NB4 (cell line): ENCODE results near the gene SLC19A1.

Experiments
- DNase-seq: peaks from one replicate; pipeline ENCODE4 v3.0.0; 2010; ENCODE audit warnings: low read depth
- H3K4me3 ChIP-seq: one replicate; pipeline ENCODE4 v1.5.1; 2011; ENCODE audit warnings: mild to moderate bottlenecking, low read depth, low read length, moderate library complexity
- MYC ChIP-seq: IDR thresholded peaks from 2 replicates; pipeline ENCODE4 v1.6.1; 2011; ENCODE audit warnings: low read depth, low read length
- POLR2A ChIP-seq: IDR thresholded peaks from 2 replicates; pipeline ENCODE4 v1.6.1; 2011; ENCODE audit warnings: mild to moderate bottlenecking; ENCODE audit not compliant: insufficient read length; ENCODE audit errors: extremely low read depth
- TF ChIP-seq, protein P1 (sequence below): IDR thresholded peaks from one replicate; pipeline ENCODE4 v1.5.1; 2012; ENCODE audit warnings: low read depth, low read length
- TF ChIP-seq, protein P2 (sequence below): IDR thresholded peaks from 2 replicates; pipeline ENCODE4 v1.6.1; 2011; ENCODE audit warnings: low read depth, low read length

The SLC19A1 gene

DNA sequence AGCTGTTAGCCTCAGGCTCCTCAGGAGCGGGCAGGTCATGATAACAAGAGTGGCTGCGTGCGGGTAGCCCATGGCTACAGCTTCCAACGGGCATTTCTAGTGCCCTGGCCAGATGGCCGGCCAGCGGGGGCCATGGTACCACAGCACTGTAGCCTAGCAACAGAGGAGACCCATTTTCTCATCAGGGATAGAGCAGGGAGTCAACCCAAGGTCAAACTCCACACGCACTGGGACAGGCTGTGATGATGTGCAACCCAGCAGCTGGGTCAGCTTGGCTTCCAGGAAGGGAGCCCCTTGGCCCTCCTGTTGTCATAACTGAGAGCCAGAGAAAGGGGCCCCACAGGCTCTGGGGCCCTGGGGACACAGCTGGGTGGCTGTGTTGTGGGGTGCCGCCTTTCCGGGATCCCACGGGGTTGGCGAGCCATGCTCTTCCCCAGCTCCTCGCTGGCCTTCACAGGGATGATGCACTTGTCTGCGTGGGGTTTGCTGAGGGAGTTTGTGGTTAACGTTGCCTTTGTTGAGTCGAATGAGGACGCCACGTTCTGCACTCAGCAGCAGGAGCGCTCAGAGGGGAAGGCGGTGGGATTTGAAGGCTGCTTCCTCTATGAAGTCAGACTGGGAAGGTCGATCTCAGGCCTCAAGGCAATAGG is 91.0 kb downstream of the SLC19A1 start:
- no peak for DNase-seq
- TF ChIP-seq, protein P1, sequence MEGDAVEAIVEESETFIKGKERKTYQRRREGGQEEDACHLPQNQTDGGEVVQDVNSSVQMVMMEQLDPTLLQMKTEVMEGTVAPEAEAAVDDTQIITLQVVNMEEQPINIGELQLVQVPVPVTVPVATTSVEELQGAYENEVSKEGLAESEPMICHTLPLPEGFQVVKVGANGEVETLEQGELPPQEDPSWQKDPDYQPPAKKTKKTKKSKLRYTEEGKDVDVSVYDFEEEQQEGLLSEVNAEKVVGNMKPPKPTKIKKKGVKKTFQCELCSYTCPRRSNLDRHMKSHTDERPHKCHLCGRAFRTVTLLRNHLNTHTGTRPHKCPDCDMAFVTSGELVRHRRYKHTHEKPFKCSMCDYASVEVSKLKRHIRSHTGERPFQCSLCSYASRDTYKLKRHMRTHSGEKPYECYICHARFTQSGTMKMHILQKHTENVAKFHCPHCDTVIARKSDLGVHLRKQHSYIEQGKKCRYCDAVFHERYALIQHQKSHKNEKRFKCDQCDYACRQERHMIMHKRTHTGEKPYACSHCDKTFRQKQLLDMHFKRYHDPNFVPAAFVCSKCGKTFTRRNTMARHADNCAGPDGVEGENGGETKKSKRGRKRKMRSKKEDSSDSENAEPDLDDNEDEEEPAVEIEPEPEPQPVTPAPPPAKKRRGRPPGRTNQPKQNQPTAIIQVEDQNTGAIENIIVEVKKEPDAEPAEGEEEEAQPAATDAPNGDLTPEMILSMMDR = no peak
- TF ChIP-seq, protein P2, sequence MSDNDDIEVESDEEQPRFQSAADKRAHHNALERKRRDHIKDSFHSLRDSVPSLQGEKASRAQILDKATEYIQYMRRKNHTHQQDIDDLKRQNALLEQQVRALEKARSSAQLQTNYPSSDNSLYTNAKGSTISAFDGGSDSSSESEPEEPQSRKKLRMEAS = no peak
- TF ChIP-seq POLR2A = no peak
- no peak for TF ChIP-seq MYC
- no peak overlapping the region for H3K4me3 ChIP-seq

DNA sequence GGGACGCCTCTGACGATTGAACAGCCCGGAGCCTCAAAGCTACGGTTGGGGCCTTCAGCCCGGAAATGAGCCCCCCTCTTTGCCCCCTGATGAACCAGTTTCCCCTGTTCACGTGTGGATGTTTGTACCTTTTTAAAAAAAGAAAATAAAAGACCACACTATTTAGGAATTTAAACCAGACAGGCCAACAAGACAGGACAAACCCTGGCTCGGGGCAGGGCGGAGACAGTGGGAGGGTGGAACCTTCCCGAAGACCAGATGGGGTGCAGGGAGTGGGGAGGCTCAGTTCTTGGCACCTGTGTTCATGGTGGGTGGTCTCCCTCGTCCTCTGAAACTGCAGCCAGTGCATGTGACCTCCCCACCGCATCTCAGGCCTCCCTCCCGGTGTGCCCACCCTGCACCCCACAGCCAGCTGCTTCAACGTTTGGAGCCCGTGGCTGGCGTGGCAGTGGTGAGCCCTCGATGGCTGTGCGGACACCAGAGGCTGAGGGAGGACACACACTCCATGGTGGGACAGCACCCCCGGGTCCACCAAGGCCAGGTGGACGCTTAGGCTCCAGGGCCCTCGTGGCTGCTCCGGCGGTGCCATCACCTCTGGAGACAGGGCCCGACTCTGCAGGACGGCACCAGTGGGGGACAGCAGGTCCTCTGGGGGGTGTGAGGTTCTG is 91.7 kb downstream of the SLC19A1 start:
- no peak for DNase-seq
- TF ChIP-seq MYC (no peak), POLR2A (no peak)
- TF ChIP-seq, protein P2 = no peak
- TF ChIP-seq, protein P1 = no peak

DNA sequence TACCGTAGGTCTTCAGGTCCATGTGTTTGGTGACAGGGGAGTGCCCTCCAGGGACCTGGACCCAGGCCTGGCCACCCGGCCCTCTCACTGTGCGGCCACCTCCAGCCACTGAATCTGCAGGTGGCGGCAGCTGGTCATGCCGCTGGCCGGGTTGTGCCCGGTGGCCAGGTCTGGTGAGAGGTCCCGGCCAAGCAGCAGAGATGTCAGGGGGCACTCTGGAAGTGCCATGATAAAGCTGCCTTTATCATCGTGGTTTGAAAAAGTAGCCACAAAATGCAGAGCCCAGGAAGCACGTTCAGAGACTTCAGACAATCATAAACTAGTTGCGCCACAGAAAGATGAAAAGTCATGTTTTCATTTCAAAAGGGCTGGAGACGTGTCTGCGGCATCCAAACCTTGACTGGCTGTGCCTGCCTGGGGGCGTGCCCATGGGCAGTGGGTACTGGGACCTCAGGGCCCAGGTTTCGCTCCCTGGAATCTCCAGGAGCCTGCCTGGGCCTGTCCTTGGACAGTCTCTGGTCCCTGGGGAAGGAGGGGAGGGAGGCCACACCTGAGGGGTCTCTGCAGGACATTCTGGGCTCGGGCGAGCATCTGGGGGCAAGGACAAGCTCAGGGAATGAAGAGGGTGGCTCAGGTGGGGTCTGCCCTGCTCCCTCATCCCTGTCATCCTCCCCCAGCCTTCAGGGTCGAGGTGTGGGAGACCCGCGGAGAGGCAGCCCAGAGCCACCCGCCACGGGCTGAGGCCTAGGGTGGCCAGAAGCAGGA is 92.4 kb downstream of the SLC19A1 start:
- DNase-seq = no peak
- no peak for TF ChIP-seq POLR2A
- no peak overlapping the region for H3K4me3 ChIP-seq

More for the DNA sequence above, 91.7 kb downstream of the SLC19A1 start:
- no peak overlapping the region for H3K4me3 ChIP-seq

DNA sequence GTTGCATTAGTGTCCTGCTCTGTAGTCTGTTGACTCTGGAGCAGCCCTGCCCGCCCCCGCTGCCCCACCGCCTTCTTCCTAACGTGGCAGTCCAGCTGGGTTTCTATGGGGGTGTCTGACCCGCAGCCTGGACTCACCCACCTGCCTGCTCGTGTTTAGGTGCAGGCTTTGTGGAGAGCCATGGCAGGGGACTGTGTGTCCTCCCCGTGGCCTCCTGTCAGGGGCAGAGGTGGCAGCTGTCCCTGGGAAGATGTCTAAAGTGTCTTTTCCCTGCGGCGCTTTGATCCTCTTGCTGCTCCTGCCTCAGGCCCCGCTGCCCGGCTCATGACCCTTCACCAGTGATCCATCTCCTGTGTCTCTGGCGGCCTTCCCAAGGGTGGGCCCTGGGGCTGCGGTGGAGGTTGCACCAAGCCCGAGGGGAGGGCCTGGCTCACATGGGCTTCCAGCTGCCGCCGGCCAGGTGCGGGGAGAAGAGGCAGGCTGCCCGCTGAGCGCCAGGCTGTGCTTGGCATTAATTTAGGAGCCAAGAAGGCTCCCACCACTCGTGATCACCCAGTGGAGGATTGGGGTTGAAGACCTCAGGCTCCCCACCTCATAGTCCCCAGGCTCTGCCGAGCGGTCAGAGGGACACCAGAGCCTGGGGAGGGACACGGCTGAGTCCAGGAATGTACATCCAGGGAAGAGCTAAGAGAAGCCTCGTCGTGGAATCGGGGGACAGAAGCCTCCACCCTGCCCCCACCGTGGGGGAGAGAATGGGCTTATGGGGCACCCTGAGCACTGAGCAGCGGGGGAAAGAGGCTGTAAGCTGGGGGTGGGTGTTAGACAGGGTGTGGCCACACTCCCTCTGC is 93.2 kb downstream of the SLC19A1 start:
- TF ChIP-seq MYC (no peak), POLR2A (no peak)
- DNase-seq = no peak
- H3K4me3 ChIP-seq = no peak overlapping the region

DNA sequence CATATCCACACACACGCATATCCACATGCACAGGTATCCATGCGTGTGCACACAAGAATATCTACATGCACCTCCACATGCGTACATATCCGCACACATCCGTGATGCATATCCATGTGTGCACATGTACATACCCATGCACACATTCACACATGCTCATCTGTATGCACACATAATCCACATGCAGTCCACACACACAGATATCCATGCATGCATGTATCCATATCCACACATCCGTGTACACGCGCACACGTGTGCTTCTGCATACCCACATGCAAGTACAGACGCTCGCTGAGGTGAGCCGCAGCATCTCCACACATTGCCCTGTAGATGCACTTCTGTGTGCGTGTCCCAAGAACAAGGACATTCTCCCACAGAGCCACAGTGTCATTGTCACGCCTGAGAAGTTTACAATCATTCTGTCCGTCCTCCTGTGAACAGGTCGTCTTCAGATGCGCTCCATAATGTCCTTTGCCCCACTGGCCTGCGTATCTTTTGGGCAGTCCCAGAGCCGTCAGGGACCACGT is 93.9 kb downstream of the SLC19A1 start:
- TF ChIP-seq, protein P1 = no peak
- no peak for TF ChIP-seq POLR2A
- TF ChIP-seq, protein P2 = no peak
- TF ChIP-seq MYC = no peak
- H3K4me3 ChIP-seq = no peak overlapping the region
- DNase-seq = no peak
